Testis (tissue), 3 donors: ENCODE results near the gene FBP1. TPM values are rescaled to one million over a fixed set of nuclear protein-coding genes. Genes with fewer than 3 reads are reported as not detected.

Experiments
- DNase-seq: peaks from one replicate; pipeline ENCODE4 v3.0.0-alpha.2; 2019
- H3K27ac ChIP-seq, 2 donors: fragments of 200-600 bp; sonication (generic); one replicate each; pipeline ENCODE4 v1.5.1; 2019
- H3K27me3 ChIP-seq: fragments of 200-600 bp; sonication (generic); one replicate; pipeline ENCODE4 v1.5.1; 2019
- H3K36me3 ChIP-seq: fragments of 200-600 bp; sonication (generic); one replicate; pipeline ENCODE4 v1.5.1; 2017; ENCODE audit warnings: low read depth; ENCODE audit errors: missing control alignments
- H3K4me1 ChIP-seq: fragments of 200-600 bp; sonication (generic); one replicate; pipeline ENCODE4 v1.5.1; 2019
- H3K4me3 ChIP-seq, 2 donors: fragments of 200-600 bp; sonication (generic); one replicate each; pipeline ENCODE4 v1.5.1; 2017 to 2019
- H3K9me3 ChIP-seq: fragments of 200-600 bp; sonication (generic); one replicate; pipeline ENCODE4 v1.5.1; 2017
- CTCF ChIP-seq, 3 experiments: fragments of 450-650 bp in 2 of 3; fragments of 200-600 bp in 1 of 3; sonication (generic) in 1 of 3; IDR thresholded peaks; one replicate each; pipeline ENCODE4 v1.5.1; 2016 to 2019; ENCODE audit warnings: antibody characterized with exemption in 3 of 3, mild to moderate bottlenecking in 2 of 3, moderate library complexity in 1 of 3
- POLR2A ChIP-seq: fragments of 450-650 bp; IDR thresholded peaks from one replicate; pipeline ENCODE4 v1.6.1; 2017; ENCODE audit warnings: antibody characterized with exemption, mild to moderate bottlenecking, moderate library complexity
- WGBS, 2 donors: methylation state at CpG; one replicate each; pipeline ENCODE4 v1.1.5; 2018; 5-methylcytosine and 5-hydroxymethylcytosine counted together
- intact Hi-C: fragments of 100-400 bp; cut with DNase I; formaldehyde crosslinking; loops from one replicate; pipeline ENCODE4 v1.15.1; 2023; ENCODE audit warnings: low total_unique reads
- polyA plus RNA-seq: library from polyadenylated mRNA; stranded (reverse); fragments of 350-450 nt; fragmentation: Illumina TruSeq; extraction: RNeasy Lipid Tissue Mini Kit (QIAGEN cat#74804); gene quantifications from one replicate; pipeline ENCODE4 v1.2.3, GENCODE V29; 2014; ENCODE audit warnings: low read depth, low replicate concordance; ENCODE audit not compliant: insufficient read depth
- total RNA-seq, 2 donors: library from RNA; depleted of rRNA; stranded (reverse); fragments of >200 nt; gene quantifications; one replicate each; pipeline ENCODE4 v1.2.3, GENCODE V29; 2016

FBP1 gene
- total and polyA plus RNA-seq, 3 donors from 2014 or later = 3.8 to 16.2 (median 4.1) TPM

DNA sequence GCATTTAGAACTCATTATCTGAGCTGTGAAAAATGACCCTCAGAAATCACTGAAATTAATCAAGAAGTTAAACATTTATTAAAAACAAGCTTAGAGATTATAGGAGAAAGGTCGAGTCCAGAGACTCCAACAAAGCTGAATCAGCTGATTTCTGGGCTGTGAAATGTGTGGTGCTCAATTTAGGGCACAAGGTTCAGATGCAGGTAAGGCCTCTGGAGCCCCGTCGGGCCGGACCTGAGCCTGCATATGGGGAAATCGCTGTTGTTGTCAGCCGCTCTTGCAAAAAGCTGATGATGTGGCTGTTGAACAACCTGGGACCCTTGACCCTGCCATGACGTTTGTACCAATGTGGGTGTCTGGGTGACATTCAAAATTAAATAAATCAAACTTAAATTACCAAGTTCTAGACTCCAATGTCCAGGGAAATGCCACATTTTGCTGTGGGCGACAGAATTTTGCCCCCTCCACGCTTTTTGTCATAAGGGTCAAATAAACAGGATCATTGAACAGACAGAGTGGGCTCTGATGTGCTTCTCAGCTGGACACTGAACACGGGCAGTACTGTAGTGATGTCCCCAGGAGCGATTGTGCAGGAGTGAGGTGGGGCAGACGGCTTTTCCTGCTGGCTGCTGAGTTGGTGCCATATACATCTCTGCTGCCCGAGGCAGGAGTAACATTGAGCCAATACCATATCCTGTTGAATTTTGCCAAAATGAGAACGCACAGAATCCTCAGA is 27.2 kb upstream of the FBP1 start:
- H3K9me3 ChIP-seq = no peaks in the 10 kb centered on the region
- H3K27ac ChIP-seq = no peak overlapping the region
- H3K36me3 ChIP-seq = no peaks in the 10 kb centered on the region
- H3K4me1 ChIP-seq = no peaks in the 10 kb centered on the region
- DNase-seq = no peak
- no peaks in the 10 kb centered on the region for H3K27me3 ChIP-seq
- 68 to 75% methylated on average over 14 of the region's 14 CpGs for WGBS, 2 donors
- TF ChIP-seq POLR2A (no peak), CTCF (IDR thresholded peaks at IDR 0.05) (no peak)
- intact Hi-C loops = no loop called here
- no peak overlapping the region for H3K4me3 ChIP-seq

DNA sequence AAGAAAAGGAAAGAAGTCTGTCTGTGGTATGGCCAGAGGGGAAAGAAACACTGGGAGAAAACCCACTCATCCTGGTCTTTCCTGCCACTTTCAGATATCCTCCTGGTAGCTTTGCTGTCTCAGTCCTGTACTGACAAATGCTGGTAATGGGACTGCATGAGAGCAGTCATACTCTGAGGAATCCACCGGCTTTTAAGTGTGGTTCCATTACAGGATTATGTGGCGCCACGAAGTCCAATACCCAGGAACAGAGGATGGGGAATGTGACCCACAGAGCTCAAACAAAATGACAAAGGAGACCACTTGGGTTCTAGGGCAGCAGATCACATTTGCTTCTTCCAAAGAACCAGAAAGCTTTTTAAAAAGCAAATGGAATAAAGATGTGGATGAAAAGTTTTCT is 26.3 kb upstream of the FBP1 start:
- Histone ChIP-seq H3K4me3 (no peak overlapping the region), H3K27me3 (no peaks in the 10 kb centered on the region), H3K9me3 (no peaks in the 10 kb centered on the region), H3K27ac (no peak overlapping the region), H3K36me3 (no peaks in the 10 kb centered on the region), H3K4me1 (no peaks in the 10 kb centered on the region)
- DNase-seq = no peak
- 89 to 91% methylated on average over 3 of the region's 3 CpGs for WGBS, 2 donors
- intact Hi-C loops = no loop called here
- TF ChIP-seq CTCF (IDR thresholded peaks at IDR 0.05) = no peak
- no peak for TF ChIP-seq POLR2A

DNA sequence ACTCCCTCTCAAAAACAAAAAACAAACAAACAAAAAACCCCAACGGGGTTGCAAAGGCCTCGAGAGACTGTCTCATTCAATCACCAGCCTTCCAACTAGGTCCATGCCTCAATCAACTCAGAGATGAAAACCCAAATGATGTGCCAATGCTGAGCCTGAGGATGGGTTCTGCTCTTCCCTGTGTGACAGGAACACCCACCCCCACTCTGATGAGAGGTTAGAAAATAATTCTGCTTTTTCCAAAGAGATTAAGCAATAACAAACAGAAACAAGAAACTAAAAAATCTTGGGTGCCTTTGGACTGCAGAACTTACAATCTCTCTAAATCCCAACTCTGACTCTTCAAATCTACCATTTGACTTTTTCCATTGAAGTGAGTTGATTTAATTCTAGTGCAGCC is 25.5 kb upstream of the FBP1 start:
- H3K27me3 ChIP-seq = no peaks in the 10 kb centered on the region
- WGBS, 2 donors = 83 to 86% methylated on average over 2 of the region's 2 CpGs
- intact Hi-C loops = no loop called here

DNA sequence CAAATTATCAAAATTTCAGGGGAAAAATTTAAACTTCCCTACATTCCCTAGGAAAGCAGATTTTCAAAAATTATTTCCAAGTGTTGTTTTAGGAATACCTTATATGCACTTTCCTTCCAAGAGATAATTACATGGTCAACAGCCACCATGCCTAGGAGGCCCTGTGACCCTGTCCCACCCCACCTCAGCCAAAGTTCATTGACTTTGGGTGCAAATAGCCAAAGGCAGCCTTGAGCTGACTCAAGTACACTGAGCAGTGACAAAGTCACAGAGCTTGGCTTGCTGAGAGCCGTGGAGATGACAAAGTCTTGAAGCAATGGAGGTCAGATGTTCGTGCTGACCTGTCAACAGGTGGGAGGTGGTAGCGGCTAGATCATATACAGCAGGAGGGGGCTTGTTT is 24.3 kb upstream of the FBP1 start:
- H3K4me3 ChIP-seq = no peak overlapping the region
- WGBS, 2 donors = 93 to 100% methylated on average over 3 of the region's 3 CpGs
- no peaks in the 10 kb centered on the region for H3K4me1 ChIP-seq
- intact Hi-C loops = no loop called here
- no peaks in the 10 kb centered on the region for H3K36me3 ChIP-seq
- no peaks in the 10 kb centered on the region for H3K9me3 ChIP-seq
- H3K27me3 ChIP-seq = no peaks in the 10 kb centered on the region
- no peak for DNase-seq
- TF ChIP-seq CTCF (IDR thresholded peaks at IDR 0.05) (no peak), POLR2A (no peak)
- no peak overlapping the region for H3K27ac ChIP-seq

More for the DNA sequence above, 25.5 kb upstream of the FBP1 start:
- no peaks in the 10 kb centered on the region for H3K36me3 ChIP-seq
- H3K4me1 ChIP-seq = no peaks in the 10 kb centered on the region
- H3K27ac ChIP-seq = no peak overlapping the region
- DNase-seq = no peak
- TF ChIP-seq POLR2A (no peak), CTCF (IDR thresholded peaks at IDR 0.05) (no peak)
- H3K9me3 ChIP-seq = no peaks in the 10 kb centered on the region
- no peak overlapping the region for H3K4me3 ChIP-seq

- no peak for TF ChIP-seq POLR2A
- TF ChIP-seq CTCF (IDR thresholded peaks at IDR 0.05) = no peak
- DNase-seq = no peak
- 75 to 76% methylated on average over 8 of the region's 8 CpGs for WGBS, 2 donors
- Histone ChIP-seq H3K4me3 (no peak overlapping the region), H3K9me3 (no peaks in the 10 kb centered on the region), H3K36me3 (no peaks in the 10 kb centered on the region), H3K27ac (no peak overlapping the region), H3K27me3 (no peaks in the 10 kb centered on the region), H3K4me1 (no peaks in the 10 kb centered on the region)
- intact Hi-C loops = no loop called here
These were observed 23.8 kb upstream of the FBP1 start for GRCh38 chr9:94663140-94663539.
